Thyroid gland (tissue), 4 donors: ENCODE data around the gene GADD45A. TPM values are rescaled to one million over a fixed set of nuclear protein-coding genes. Genes with fewer than 3 reads are reported as not detected.

ENCODE experiments used
- DNase-seq, 2 donors: peaks; one replicate each; pipeline ENCODE4 v3.0.0-alpha.2; 2019
- H3K27ac ChIP-seq, 3 donors: fragments of 200-600 bp; sonication (generic); 1 replicate in 2 of 3; 2 replicates in 1 of 3; pipeline ENCODE4 v1.5.1; 2016 to 2019; ENCODE audit warnings: mild to moderate bottlenecking in 1 of 3, moderate library complexity in 1 of 3
- H3K27me3 ChIP-seq: fragments of 200-600 bp; sonication (generic); one replicate; pipeline ENCODE4 v1.5.1; 2019
- H3K36me3 ChIP-seq, 2 donors: fragments of 200-600 bp; sonication (generic); one replicate each; pipeline ENCODE4 v1.5.1; 2016 to 2019
- H3K4me1 ChIP-seq, 2 donors: fragments of 200-600 bp; sonication (generic); one replicate each; pipeline ENCODE4 v1.5.1; 2017 to 2019
- H3K4me3 ChIP-seq, 3 donors: fragments of 200-600 bp; sonication (generic); replicated peaks in 1 of 3; 1 replicate in 2 of 3; 2 replicates in 1 of 3; pipeline ENCODE4 v1.5.1; 2016; ENCODE audit warnings: mild to moderate bottlenecking in 1 of 3
- H3K9me3 ChIP-seq: fragments of 200-600 bp; sonication (generic); one replicate; pipeline ENCODE4 v1.5.1; 2017
- POLR2A ChIP-seq, 2 donors: fragments of 450-650 bp; IDR thresholded peaks; one replicate each; pipeline ENCODE4 v1.6.1; 2017; ENCODE audit warnings: antibody characterized with exemption in 2 of 2, mild to moderate bottlenecking in 2 of 2, moderate library complexity in 1 of 2
- WGBS, 2 donors: methylation state at CpG; one replicate each; pipeline ENCODE4 v1.1.5; 2017; 5-methylcytosine and 5-hydroxymethylcytosine counted together
- intact Hi-C: fragments of 100-400 bp; cut with DNase I; formaldehyde crosslinking; loops from one replicate; pipeline ENCODE4 v1.15.1; 2023
- total RNA-seq, 4 donors: library from RNA; depleted of rRNA; stranded (reverse); fragments of >200 nt; gene quantifications; one replicate each; pipeline ENCODE4 v1.2.3, GENCODE V29; 2016
- TF ChIP-seq, protein P1 (sequence below), 6 experiments: fragments of 200-600 bp in 3 of 6; fragments of 450-650 bp in 3 of 6; sonication (generic) in 3 of 6; IDR thresholded peaks; one replicate each; pipeline ENCODE4 v1.5.1; 2016 to 2019; ENCODE audit warnings: antibody characterized with exemption in 6 of 6, mild to moderate bottlenecking in 2 of 6, inconsistent platforms in 1 of 6, moderate library complexity in 1 of 6

GADD45A gene
- total RNA-seq, 4 donors from 2014 or later = 27.2 to 95.5 (median 62.9) TPM

DNA sequence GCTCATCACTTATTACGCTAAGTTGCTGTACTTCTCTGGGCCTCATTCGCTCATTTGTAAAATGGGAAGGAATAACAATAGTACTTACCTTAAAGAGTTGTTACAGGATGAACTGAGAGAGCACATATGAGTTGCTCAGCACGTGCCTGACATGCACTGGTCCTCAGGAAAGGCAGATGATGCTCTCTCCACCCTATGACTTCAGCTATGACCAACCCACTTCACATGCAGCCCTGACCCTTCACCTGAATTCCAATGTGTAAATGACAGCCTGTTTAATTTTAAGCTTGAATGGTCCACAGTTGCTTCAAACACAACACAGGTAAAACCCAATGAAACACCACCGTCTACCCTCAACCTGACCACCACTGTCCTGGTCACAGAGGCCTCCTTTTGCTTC, 32.9 kb downstream of the GADD45A start:
- Histone ChIP-seq H3K27ac (peak overlapping the region in 2 of 3 donors; percentile 37 to 72), H3K27me3 (no peaks in the 10 kb centered on the region), H3K36me3 (no peaks in the 10 kb centered on the region), H3K4me1 (peaks cover 31 to 62% of the 10 kb centered on the region in 2 donors), H3K4me3 (no peak overlapping the region), H3K9me3 (no peaks in the 10 kb centered on the region)
- peak in 1 of 2 donors; percentile 19 for TF ChIP-seq POLR2A (IDR thresholded peaks at IDR 0.05)
- TF ChIP-seq, protein P1, sequence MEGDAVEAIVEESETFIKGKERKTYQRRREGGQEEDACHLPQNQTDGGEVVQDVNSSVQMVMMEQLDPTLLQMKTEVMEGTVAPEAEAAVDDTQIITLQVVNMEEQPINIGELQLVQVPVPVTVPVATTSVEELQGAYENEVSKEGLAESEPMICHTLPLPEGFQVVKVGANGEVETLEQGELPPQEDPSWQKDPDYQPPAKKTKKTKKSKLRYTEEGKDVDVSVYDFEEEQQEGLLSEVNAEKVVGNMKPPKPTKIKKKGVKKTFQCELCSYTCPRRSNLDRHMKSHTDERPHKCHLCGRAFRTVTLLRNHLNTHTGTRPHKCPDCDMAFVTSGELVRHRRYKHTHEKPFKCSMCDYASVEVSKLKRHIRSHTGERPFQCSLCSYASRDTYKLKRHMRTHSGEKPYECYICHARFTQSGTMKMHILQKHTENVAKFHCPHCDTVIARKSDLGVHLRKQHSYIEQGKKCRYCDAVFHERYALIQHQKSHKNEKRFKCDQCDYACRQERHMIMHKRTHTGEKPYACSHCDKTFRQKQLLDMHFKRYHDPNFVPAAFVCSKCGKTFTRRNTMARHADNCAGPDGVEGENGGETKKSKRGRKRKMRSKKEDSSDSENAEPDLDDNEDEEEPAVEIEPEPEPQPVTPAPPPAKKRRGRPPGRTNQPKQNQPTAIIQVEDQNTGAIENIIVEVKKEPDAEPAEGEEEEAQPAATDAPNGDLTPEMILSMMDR (IDR thresholded peaks at IDR 0.05) = no peak
- 76 to 77% methylated on average over 4 of the region's 4 CpGs for whole genome bisulfite sequencing, 2 donors
- intact Hi-C loops = loop anchor here (5.0 kb wide), 1 partner anchor 34 kb away; no protein-coding TSS in a partner anchor
- DNase-seq = peak; percentile 50

DNA sequence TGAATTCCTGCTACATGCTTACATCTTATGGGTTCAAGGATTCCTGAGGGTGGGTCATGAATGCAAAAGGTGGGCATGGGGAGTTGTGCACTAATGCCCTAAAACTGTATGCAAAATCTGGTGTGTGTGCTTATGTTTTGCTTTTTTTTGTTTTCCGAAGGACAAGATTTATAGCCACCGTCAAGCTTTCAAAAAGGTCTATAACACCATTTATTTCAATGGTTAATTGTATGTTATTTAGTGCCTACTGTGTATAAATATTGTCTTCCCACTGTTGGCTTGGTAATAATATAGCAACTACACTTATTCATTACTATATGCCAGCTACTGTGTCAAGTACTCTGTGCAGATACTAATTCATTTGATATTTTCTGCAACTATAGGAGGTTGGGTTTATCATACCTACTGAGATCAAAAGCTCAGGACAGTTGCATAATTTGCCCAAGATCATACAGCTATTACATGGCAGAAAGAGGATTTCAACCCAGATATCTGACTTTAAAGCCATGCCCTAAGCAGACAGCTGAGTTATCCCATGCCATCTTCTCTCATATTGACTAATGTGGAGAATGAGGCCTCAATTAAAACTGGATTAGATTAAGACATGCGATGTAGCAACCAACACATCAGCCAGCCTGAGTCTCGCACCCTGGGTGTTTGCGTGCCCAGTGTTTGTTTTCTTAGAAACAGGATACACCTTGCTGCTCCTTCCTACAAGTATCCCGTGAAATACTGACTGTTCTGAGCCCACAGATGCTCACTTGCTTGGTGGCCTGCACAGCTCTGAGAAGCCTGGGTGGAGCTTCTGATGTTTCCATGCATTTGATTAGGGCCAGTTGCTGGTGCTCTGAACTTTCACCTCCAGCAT, 34.6 kb downstream of the GADD45A start:
- Histone ChIP-seq H3K36me3 (no peaks in the 10 kb centered on the region), H3K4me1 (peaks cover 20 to 60% of the 10 kb centered on the region in 2 donors), H3K27ac (peak overlapping the region in 1 of 3 donors; percentile 72), H3K27me3 (no peaks in the 10 kb centered on the region), H3K9me3 (no peaks in the 10 kb centered on the region), H3K4me3 (no peak overlapping the region)
- TF ChIP-seq POLR2A (IDR thresholded peaks at IDR 0.05) = no peak
- TF ChIP-seq, protein P1 (IDR thresholded peaks at IDR 0.05) = no peak
- intact Hi-C loops = loop anchor here (5.0 kb wide), 1 partner anchor 33 kb away; no protein-coding TSS in a partner anchor
- DNase-seq = no peak
- 90 to 95% methylated on average over 6 of the region's 6 CpGs for WGBS, 2 donors

DNA sequence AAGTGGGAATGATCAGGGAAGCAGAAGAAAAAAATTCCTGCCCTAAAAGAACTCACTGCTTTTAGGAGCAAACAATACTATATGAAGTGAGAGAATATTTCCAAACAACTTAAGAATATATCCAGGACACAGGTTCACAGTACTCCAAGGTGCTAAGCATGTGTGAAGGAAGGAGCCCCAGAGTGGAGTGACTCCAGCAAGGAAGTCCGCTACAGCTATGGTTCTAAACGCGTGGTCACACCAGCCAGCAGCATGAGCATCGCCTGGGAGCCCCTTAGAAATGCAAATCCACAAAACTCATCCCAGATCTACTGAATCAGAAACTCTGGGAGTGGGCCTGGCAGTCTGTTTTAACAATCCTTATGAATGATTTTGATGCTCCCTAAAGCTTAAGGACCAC, 36.1 kb downstream of the GADD45A start:
- WGBS, 2 donors = 95% methylated on average over 4 of the region's 4 CpGs
- Histone ChIP-seq H3K36me3 (no peaks in the 10 kb centered on the region), H3K9me3 (no peaks in the 10 kb centered on the region), H3K4me1 (peaks cover 16 to 61% of the 10 kb centered on the region in 2 donors), H3K27ac (no peak overlapping the region), H3K27me3 (no peaks in the 10 kb centered on the region), H3K4me3 (no peak overlapping the region)
- TF ChIP-seq, protein P1 (IDR thresholded peaks at IDR 0.05) = no peak
- TF ChIP-seq POLR2A (IDR thresholded peaks at IDR 0.05) = no peak
- DNase-seq = no peak
- intact Hi-C loops = no loop called here

DNA sequence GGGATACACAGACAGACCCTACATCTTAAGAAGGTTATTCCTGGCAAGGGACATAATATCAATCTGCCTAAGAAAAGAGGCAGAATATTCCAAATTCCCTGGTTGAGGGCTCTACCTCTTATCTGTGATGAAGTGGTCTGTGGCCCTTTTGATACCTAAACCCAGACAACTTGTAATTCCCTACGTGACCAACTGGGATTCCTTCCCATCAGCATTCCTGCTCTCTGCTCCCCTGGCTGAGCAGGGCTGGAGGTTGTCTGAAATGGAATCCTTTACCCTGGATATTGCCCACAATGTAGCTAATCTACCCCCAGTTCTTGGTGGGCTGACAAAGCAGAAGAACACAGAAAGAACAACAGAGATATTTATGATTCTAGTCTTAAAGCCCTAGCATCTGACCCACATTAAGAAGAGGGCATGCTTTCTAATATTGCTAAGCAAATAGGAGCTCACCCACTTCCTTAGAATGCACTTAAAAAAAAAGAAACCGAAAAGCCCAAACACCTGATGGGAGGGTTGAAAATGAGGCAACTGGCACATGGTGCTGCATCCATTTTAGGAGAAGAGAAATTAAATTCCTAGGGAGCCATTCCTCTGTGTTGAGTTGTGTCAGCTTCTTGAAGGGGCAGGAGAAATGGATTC, 36.8 kb downstream of the GADD45A start:
- H3K27ac ChIP-seq = no peak overlapping the region
- WGBS, 2 donors = 76 to 85% methylated on average over 2 of the region's 2 CpGs

More for the DNA sequence above, 36.8 kb downstream of the GADD45A start:
- TF ChIP-seq POLR2A (IDR thresholded peaks at IDR 0.05) = no peak
- TF ChIP-seq, protein P1 (IDR thresholded peaks at IDR 0.05) = no peak
- H3K36me3 ChIP-seq = no peaks in the 10 kb centered on the region
- H3K27me3 ChIP-seq = no peaks in the 10 kb centered on the region
- no peak overlapping the region for H3K4me3 ChIP-seq
- H3K4me1 ChIP-seq = peaks cover 11 to 54% of the 10 kb centered on the region in 2 donors
- intact Hi-C loops = no loop called here
- H3K9me3 ChIP-seq = no peaks in the 10 kb centered on the region
- no peak for DNase-seq
